K562 (cell line): ENCODE data around the gene C6orf62. TPM values are rescaled to one million over a fixed set of nuclear protein-coding genes. Genes with fewer than 3 reads are reported as not detected.

ENCODE experiments used
- ATAC-seq: fragments of 200-7000 bp; cut with Tn5 transposase; 3 replicates; pipeline ENCODE4 v1.9.1; 2020; ENCODE audit warnings: moderate library complexity
- BruUV-seq: library from RNA; stranded (reverse); fragments of 400-500 nt; replicated peaks from 2 replicates; lab custom pipeline; 2021; lab: Mats Ljungman, UMichigan
- CTCF ChIA-PET: fragments of 300-600 bp; formaldehyde crosslinking; extraction: SDS; loops from one replicate; lab custom pipeline; 2021; ENCODE audit warnings: low intra/inter-chr PET ratio; lab: Yijun Ruan, JAX
- POLR2A ChIA-PET: fragments of 300-600, 350-650 bp; sonication (Branson Sonifier 250); formaldehyde crosslinking; extraction: SDS; loops from one replicate; lab custom pipeline; 2021; ENCODE audit warnings: antibody characterized with exemption, inconsistent platforms; lab: Yijun Ruan, JAX
- DNase-seq, 4 experiments: peaks; one replicate each; pipeline versions ENCODE4 v3.0.0 to v3.0.0-alpha.2; 2011 to 2018; ENCODE audit warnings: low spot score in 3 of 4, mixed read lengths in 3 of 4; ENCODE audit errors: extremely low read depth in 1 of 4
- FAIRE-seq: peaks from 2 replicates; lab custom pipeline; 2011; peaks lifted over from hg19 to GRCh38; lab: Jason Lieb, UNC
- H2AFZ ChIP-seq: 2 replicates; pipeline ENCODE4 v1.6.0; 2011; ENCODE audit warnings: low read depth, low read length, control low read depth, inconsistent platforms
- H3K27ac ChIP-seq: fragments of 200-600 bp; 3 replicates; pipeline ENCODE4 v1.8.0; 2011; ENCODE audit warnings: low read depth, mild to moderate bottlenecking, control low read depth, inconsistent platforms, low read length, moderate library complexity, mixed read lengths; ENCODE audit errors: extremely low read depth
- H3K27me3 ChIP-seq, 2 experiments: fragments of 300-600 bp in 1 of 2; 2 replicates in 1 of 2; 3 replicates in 1 of 2; pipeline versions ENCODE4 v1.6.0 to v1.8.0; 2011; ENCODE audit warnings: inconsistent platforms in 2 of 2, low read length in 2 of 2, mild to moderate bottlenecking in 1 of 2, mixed read lengths in 1 of 2, moderate library complexity in 1 of 2; ENCODE audit not compliant: control insufficient read depth in 2 of 2, insufficient read depth in 2 of 2
- H3K36me3 ChIP-seq: fragments of 300-600 bp; 3 replicates; pipeline ENCODE4 v1.8.0; 2011; ENCODE audit warnings: mild to moderate bottlenecking, low read length, inconsistent platforms; ENCODE audit not compliant: control insufficient read depth, insufficient read depth
- H3K4me1 ChIP-seq, 2 experiments: fragments of 200-600 bp in 1 of 2; replicated peaks in 1 of 2; 2 replicates in 1 of 2; 3 replicates in 1 of 2; pipeline versions ENCODE4 v1.5.1 to v1.8.0; 2011; ENCODE audit warnings: inconsistent platforms in 2 of 2, low read length in 2 of 2, mild to moderate bottlenecking in 1 of 2, mixed read lengths in 1 of 2, moderate library complexity in 1 of 2; ENCODE audit not compliant: control insufficient read depth in 2 of 2, insufficient read depth in 2 of 2
- H3K4me2 ChIP-seq: 2 replicates; pipeline ENCODE4 v1.6.1; 2011; ENCODE audit warnings: low read length, control low read depth, inconsistent platforms, mixed read lengths; ENCODE audit not compliant: insufficient read depth
- H3K4me3 ChIP-seq: fragments of 200-600 bp; sonication (generic), shearing (Covaris generic); 2 replicates; pipeline ENCODE4 v1.5.1; 2016; ENCODE audit warnings: control low read depth, inconsistent platforms
- H3K79me2 ChIP-seq: fragments of 200-600 bp; 3 replicates; pipeline ENCODE4 v1.8.0; 2011; ENCODE audit warnings: low read length, inconsistent platforms; ENCODE audit not compliant: control insufficient read depth, insufficient read depth
- H3K9ac ChIP-seq, 2 experiments: 2 replicates each; pipeline versions ENCODE4 v1.6.0 to v1.6.1; 2011; ENCODE audit warnings: low read depth in 2 of 2, low read length in 2 of 2, control low read depth in 1 of 2, inconsistent platforms in 1 of 2, mild to moderate bottlenecking in 1 of 2, mixed read lengths in 1 of 2; ENCODE audit not compliant: insufficient read depth in 1 of 2
- H3K9me1 ChIP-seq: one replicate; pipeline ENCODE4 v1.6.0; 2011; ENCODE audit warnings: inconsistent platforms, mild to moderate bottlenecking, low read length, moderate library complexity; ENCODE audit not compliant: control insufficient read depth, insufficient read depth
- H3K9me3 ChIP-seq: replicated peaks from 2 replicates; pipeline ENCODE4 v1.5.1; 2011; ENCODE audit warnings: low read depth, low read length, inconsistent platforms; ENCODE audit not compliant: control insufficient read depth, insufficient read depth
- H4K20me1 ChIP-seq: replicated peaks from 2 replicates; pipeline ENCODE4 v1.6.1; 2011; ENCODE audit warnings: low read length, inconsistent platforms, mixed read lengths; ENCODE audit not compliant: control insufficient read depth, insufficient read depth
- GATAD2A ChIP-seq: fragments of 450-650 bp; IDR thresholded peaks from 2 replicates; pipeline ENCODE4 v1.6.1; 2017
- NFIC ChIP-seq: fragments of 450-650 bp; IDR thresholded peaks from 2 replicates; pipeline ENCODE4 v1.6.1; 2017; ENCODE audit warnings: mild to moderate bottlenecking, inconsistent platforms
- SPI1 ChIP-seq: IDR thresholded peaks from 2 replicates; pipeline ENCODE4 v1.6.1; 2011; ENCODE audit warnings: low read depth, low read length, control low read depth, borderline replicate concordance
- ZNF384 ChIP-seq: IDR thresholded peaks from 2 replicates; pipeline ENCODE4 v1.6.1; 2012; ENCODE audit warnings: low read depth, low read length, improper control_type of control experiment
- ZNF778 ChIP-seq: fragments of 450-650 bp; formaldehyde crosslinking; IDR thresholded peaks from 2 replicates; pipeline ENCODE4 v1.4.0; 2020; ENCODE audit warnings: mild to moderate bottlenecking, moderate library complexity
- in situ Hi-C: fragments of 300-500 bp; cut with MboI; formaldehyde crosslinking; loops from 4 replicates; pipeline ENCODE4 v1.15.0; 2018; ENCODE audit warnings: inconsistent platforms, mixed read lengths
- intact Hi-C: fragments of 100-400 bp; cut with micrococcal nuclease; formaldehyde crosslinking; loops from 2 replicates; pipeline ENCODE4 v1.14.2; 2022
- polyA plus RNA-seq, 8 experiments: library from polyadenylated mRNA; depleted of rRNA in 4 of 8; stranded (reverse) in 5 of 8; unstranded in 3 of 8; fragments of >200 nt; fragmentation: Nextera tagmentation in 2 of 8; fragmentation: Illumina TruSeq in 1 of 8; extraction: Ambion mirVana in 2 of 8; extraction: Trizol in 1 of 8; gene quantifications; 2 replicates each; pipeline versions ENCODE4 v1.2.1 to v1.2.3, GENCODE V29; 2011 to 2014; ENCODE audit warnings: inconsistent platforms in 1 of 8, missing spikeins in 1 of 8
- total RNA-seq, 7 experiments: library from RNA; depleted of rRNA in 6 of 7; stranded (reverse); fragments of >200 nt in 6 of 7; fragmentation: Illumina TruSeq in 2 of 7; extraction: Trizol in 2 of 7; gene quantifications; 2 replicates each; pipeline versions ENCODE4 v1.2.1 to v1.2.3, GENCODE V29; 2011 to 2021; ENCODE audit warnings: low replicate concordance in 1 of 7
- TF ChIP-seq, protein P1 (sequence below): fragments of 200-400 bp; formaldehyde crosslinking; IDR thresholded peaks from 2 replicates; pipeline ENCODE4 v1.6.1; 2017; ENCODE audit warnings: mild to moderate bottlenecking, low read depth, low read length, moderate library complexity
- TF ChIP-seq, protein P2 (sequence below): fragments of 450-650 bp; IDR thresholded peaks from 2 replicates; pipeline ENCODE4 v1.6.1; 2018; ENCODE audit warnings: mild to moderate bottlenecking, low read depth; ENCODE audit not compliant: partially characterized antibody

The C6orf62 gene
- total and polyA plus RNA-seq, 9 of the 15 experiments (the other 6 are each of a cell fraction or from before 2014, with no cell fraction given): 48.5 to 579 (median 111) TPM

DNA sequence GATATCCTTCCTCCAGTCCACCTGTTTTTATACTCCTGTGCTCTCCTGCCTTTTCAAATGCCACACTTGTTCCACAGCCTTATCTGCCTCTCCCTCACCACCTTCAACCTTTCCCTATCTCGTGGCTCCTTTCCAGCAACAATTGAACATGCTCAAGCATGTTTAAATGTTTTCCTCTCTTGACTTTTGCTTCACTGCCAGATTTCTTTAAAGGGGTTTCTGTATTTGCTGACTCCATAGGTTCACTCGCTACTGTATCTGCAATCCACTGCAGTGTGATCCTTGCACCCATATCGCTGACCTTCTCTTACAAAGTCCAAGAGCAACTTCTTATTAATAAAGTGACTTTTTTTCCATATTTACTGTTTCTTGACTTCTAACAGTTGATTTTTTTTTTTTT is 44.6 kb upstream of the C6orf62 start (continued):
- TF ChIP-seq, protein P1, sequence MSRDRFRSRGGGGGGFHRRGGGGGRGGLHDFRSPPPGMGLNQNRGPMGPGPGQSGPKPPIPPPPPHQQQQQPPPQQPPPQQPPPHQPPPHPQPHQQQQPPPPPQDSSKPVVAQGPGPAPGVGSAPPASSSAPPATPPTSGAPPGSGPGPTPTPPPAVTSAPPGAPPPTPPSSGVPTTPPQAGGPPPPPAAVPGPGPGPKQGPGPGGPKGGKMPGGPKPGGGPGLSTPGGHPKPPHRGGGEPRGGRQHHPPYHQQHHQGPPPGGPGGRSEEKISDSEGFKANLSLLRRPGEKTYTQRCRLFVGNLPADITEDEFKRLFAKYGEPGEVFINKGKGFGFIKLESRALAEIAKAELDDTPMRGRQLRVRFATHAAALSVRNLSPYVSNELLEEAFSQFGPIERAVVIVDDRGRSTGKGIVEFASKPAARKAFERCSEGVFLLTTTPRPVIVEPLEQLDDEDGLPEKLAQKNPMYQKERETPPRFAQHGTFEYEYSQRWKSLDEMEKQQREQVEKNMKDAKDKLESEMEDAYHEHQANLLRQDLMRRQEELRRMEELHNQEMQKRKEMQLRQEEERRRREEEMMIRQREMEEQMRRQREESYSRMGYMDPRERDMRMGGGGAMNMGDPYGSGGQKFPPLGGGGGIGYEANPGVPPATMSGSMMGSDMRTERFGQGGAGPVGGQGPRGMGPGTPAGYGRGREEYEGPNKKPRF: no peak
- no peak for TF ChIP-seq GATAD2A
- TF ChIP-seq NFIC: peak; percentile 69

DNA sequence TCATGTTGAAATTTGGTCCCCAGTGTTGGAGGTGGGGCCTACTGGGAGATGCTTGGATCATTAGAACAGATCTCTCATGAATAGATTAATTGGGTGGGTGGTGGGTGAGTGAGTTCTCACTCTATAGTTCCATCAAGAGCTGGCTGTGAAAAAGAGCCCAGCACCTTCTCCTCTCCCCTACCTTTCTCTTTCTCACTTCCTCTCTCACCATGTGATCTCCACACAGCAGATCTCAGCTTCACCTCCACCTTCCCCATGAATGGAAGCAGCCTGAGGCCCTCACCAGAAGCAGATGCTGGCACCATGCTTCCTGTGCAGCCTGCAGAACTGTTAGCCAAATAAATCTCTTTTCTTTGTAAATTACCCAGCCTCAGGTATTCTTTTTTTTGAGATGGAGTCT is 42.9 kb upstream of the C6orf62 start:
- H4K20me1 ChIP-seq: no peaks in the 10 kb centered on the region
- H3K36me3 ChIP-seq: no peaks in the 10 kb centered on the region
- ATAC-seq (no peak), DNase-seq (no peak), FAIRE-seq (no peak)
- ChIA-PET CTCF (no interaction called here), POLR2A (interaction anchor here (1.1 to 2.4 kb wide), 3 partner anchors 10 to 43 kb away, joined by 3 to 8 read pairs (median 7); partner anchors contain the start of gene C6orf62)
- H2AFZ ChIP-seq: peak overlapping the region; percentile 71; the same call in 1 of the 2 replicates
- H3K4me2 ChIP-seq: no peak overlapping the region
- no peak overlapping the region for H3K27ac ChIP-seq
- H3K4me3 ChIP-seq: no peak overlapping the region
- H3K9me3 ChIP-seq: no peaks in the 10 kb centered on the region
- in situ Hi-C loops (loop anchor here (10.0 kb wide), 1 partner anchor 187 kb away; no protein-coding TSS in a partner anchor), intact Hi-C loops (loop anchor here (2.0 kb wide), 1 partner anchor 41 kb away; no protein-coding TSS in a partner anchor)
- TF ChIP-seq, protein P2, sequence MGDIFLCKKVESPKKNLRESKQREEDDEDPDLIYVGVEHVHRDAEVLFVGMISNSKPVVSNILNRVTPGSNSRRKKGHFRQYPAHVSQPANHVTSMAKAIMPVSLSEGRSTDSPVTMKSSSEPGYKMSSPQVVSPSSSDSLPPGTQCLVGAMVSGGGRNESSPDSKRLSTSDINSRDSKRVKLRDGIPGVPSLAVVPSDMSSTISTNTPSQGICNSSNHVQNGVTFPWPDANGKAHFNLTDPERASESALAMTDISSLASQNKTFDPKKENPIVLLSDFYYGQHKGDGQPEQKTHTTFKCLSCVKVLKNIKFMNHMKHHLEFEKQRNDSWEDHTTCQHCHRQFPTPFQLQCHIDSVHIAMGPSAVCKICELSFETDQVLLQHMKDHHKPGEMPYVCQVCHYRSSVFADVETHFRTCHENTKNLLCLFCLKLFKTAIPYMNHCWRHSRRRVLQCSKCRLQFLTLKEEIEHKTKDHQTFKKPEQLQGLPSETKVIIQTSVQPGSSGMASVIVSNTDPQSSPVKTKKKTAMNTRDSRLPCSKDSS: no peak
- TF ChIP-seq ZNF384 (no peak), SPI1 (0 out of 2 replicates have a peak, but pooled peaks have one; percentile 18), ZNF778 (CRISPR knock-in tag) (no peak)
- no peaks in the 10 kb centered on the region for H3K9me1 ChIP-seq
- H3K9ac ChIP-seq: no peak overlapping the region
- BruUV-seq: no TSS peak
- no peaks in the 10 kb centered on the region for H3K79me2 ChIP-seq
- no peaks in the 10 kb centered on the region for H3K27me3 ChIP-seq
- peaks cover 0 to 10% of the 10 kb centered on the region in 2 experiments; a peak in 2 of 5 replicates for H3K4me1 ChIP-seq
